ENCODE results near the gene ZNF385B. TPM values are rescaled to one million over a fixed set of nuclear protein-coding genes. Genes with fewer than 3 reads are reported as not detected.
"Not testable (repeated sequence)": the region's sequence is repeated elsewhere in the genome, so short reads cannot be mapped to it uniquely, and the experiment has no call there.

ZNF385B gene
- total RNA-seq, 2 experiments from 2014 or later, result not detected

GRCh38 chr2:179654806-179655205 lies 206.6 kb downstream of the ZNF385B start:
- Mint-ChIP-seq H3K27me3 (ENCODE audit: low read depth) (no peaks in the 10 kb centered on the region), H3K4me3 (no peak overlapping the region), H3K27ac (no peak overlapping the region), H3K9me3 (ENCODE audit: insufficient read depth) (no peaks in the 10 kb centered on the region), H3K4me1 (ENCODE audit: low read depth) (no peaks in the 10 kb centered on the region), H3K36me3 (ENCODE audit: low read depth) (no peaks in the 10 kb centered on the region)
- DNase-seq, result no peak
- no peak for ATAC-seq
- ChIA-PET CTCF (no interaction called here), POLR2A (no interaction called here)

GRCh38 chr2:179652296-179652695 lies 209.1 kb downstream of the ZNF385B start:
- no peak overlapping the region for H3K4me3 Mint-ChIP-seq
- ChIA-PET CTCF (no interaction called here), POLR2A (no interaction called here)
- no peaks in the 10 kb centered on the region for H3K27me3 Mint-ChIP-seq (ENCODE audit: low read depth)
- H3K27ac Mint-ChIP-seq, result no peak overlapping the region
- ATAC-seq, result no peak
- H3K4me1 Mint-ChIP-seq (ENCODE audit: low read depth), result no peaks in the 10 kb centered on the region
- no peak for DNase-seq
- no peaks in the 10 kb centered on the region for H3K9me3 Mint-ChIP-seq (ENCODE audit: insufficient read depth)
- H3K36me3 Mint-ChIP-seq (ENCODE audit: low read depth), result no peaks in the 10 kb centered on the region

- ChIA-PET CTCF (no interaction called here), POLR2A (no interaction called here)
- DNase-seq (no peak), ATAC-seq (no peak)
- no peaks in the 10 kb centered on the region for H3K9me3 Mint-ChIP-seq (ENCODE audit: insufficient read depth)
- no peaks in the 10 kb centered on the region for H3K4me1 Mint-ChIP-seq (ENCODE audit: low read depth)
- no peak overlapping the region for H3K4me3 Mint-ChIP-seq
- no peaks in the 10 kb centered on the region for H3K27me3 Mint-ChIP-seq (ENCODE audit: low read depth)
- H3K36me3 Mint-ChIP-seq (ENCODE audit: low read depth), result no peaks in the 10 kb centered on the region
- H3K27ac Mint-ChIP-seq, result no peak overlapping the region
Measured at GRCh38 chr2:179650420-179650819, 211.0 kb downstream of the ZNF385B start.

DNA sequence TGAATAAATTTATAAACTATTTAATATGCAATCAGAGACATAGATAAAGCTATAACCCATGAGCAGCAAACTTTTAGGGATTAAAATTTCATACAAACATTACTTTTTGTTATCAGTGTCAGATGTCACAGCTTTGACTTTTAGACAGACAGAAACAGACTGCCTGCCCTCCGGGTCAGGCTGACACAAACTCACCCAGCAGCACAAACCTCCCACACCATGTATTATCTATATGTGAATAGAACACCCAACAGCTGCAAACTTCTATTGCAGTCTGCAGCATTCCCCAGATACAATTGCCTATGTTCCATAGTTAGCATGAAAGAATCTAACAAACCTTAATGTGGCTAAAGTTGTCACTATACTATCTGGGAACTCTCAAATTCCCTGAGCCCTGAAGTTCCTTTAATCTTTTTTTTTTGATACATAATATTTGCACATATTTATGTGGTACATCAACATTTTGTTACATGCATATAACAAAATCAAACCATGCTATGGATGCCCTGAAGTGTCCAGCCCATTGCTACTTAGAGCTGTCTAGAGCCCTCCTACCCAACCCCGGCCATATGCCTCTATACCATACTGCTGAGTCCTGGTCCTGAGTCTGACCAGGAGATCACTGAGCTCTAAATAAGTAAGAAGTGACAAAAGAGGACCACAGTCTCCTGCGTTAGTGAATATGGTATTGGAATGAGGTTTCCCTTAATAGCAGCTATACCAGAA lies 214.4 kb downstream of the ZNF385B start:
- ATAC-seq (no peak), DNase-seq (no peak)
- no peak overlapping the region for H3K27ac Mint-ChIP-seq
- CTCF ChIA-PET, result no interaction called here
- POLR2A ChIA-PET, result no interaction called here
- H3K4me3 Mint-ChIP-seq, result no peak overlapping the region
- no peaks in the 10 kb centered on the region for H3K27me3 Mint-ChIP-seq (ENCODE audit: low read depth)
- H3K4me1 Mint-ChIP-seq (ENCODE audit: low read depth), result no peaks in the 10 kb centered on the region
- H3K9me3 Mint-ChIP-seq (ENCODE audit: insufficient read depth), result no peaks in the 10 kb centered on the region
- H3K36me3 Mint-ChIP-seq (ENCODE audit: low read depth), result no peaks in the 10 kb centered on the region

GRCh38 chr2:179646173-179646769 lies 215.1 kb downstream of the ZNF385B start:
- Mint-ChIP-seq H3K27ac (no peak overlapping the region), H3K36me3 (ENCODE audit: low read depth) (no peaks in the 10 kb centered on the region), H3K4me3 (no peak overlapping the region), H3K9me3 (ENCODE audit: insufficient read depth) (no peaks in the 10 kb centered on the region), H3K4me1 (ENCODE audit: low read depth) (no peaks in the 10 kb centered on the region), H3K27me3 (ENCODE audit: low read depth) (no peaks in the 10 kb centered on the region)
- ChIA-PET CTCF (no interaction called here), POLR2A (no interaction called here)
- ATAC-seq (no peak), DNase-seq (no peak)

DNA sequence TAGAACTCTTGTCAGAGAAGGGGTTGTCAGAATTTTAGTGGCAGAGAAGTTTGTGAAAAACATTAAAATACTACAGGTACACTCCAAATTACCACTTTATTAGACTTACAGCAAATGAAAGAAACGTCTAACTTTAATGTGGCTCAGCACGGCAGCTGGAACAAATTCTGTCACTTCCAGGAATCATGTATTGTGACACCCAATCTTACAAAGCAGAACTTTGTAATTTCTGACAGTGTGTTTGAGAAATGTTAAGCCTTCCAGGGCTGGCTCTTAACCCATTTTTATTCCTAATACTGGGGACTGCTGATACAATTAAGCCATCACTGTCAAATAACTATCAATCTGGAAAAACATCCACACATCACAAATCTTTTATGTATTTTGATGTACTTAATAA lies 216.4 kb downstream of the ZNF385B start:
- no peaks in the 10 kb centered on the region for H3K9me3 Mint-ChIP-seq (ENCODE audit: insufficient read depth)
- CTCF ChIA-PET, result no interaction called here
- H3K36me3 Mint-ChIP-seq (ENCODE audit: low read depth), result no peaks in the 10 kb centered on the region
- no peak for ATAC-seq
- H3K4me1 Mint-ChIP-seq (ENCODE audit: low read depth), result no peaks in the 10 kb centered on the region
- no peak overlapping the region for H3K4me3 Mint-ChIP-seq
- POLR2A ChIA-PET, result no interaction called here
- DNase-seq, result no peak
- H3K27ac Mint-ChIP-seq, result no peak overlapping the region
- no peaks in the 10 kb centered on the region for H3K27me3 Mint-ChIP-seq (ENCODE audit: low read depth)

GRCh38 chr2:179642462-179642861 lies 218.9 kb downstream of the ZNF385B start:
- H3K4me3 Mint-ChIP-seq, result no peak overlapping the region
- CTCF ChIA-PET, result no interaction called here
- no peaks in the 10 kb centered on the region for H3K4me1 Mint-ChIP-seq (ENCODE audit: low read depth)
- H3K27me3 Mint-ChIP-seq (ENCODE audit: low read depth), result no peaks in the 10 kb centered on the region
- H3K27ac Mint-ChIP-seq, result no peak overlapping the region
- POLR2A ChIA-PET, result no interaction called here
- DNase-seq (no peak), ATAC-seq (no peak)
- H3K36me3 Mint-ChIP-seq (ENCODE audit: low read depth), result no peaks in the 10 kb centered on the region
- no peaks in the 10 kb centered on the region for H3K9me3 Mint-ChIP-seq (ENCODE audit: insufficient read depth)

DNA sequence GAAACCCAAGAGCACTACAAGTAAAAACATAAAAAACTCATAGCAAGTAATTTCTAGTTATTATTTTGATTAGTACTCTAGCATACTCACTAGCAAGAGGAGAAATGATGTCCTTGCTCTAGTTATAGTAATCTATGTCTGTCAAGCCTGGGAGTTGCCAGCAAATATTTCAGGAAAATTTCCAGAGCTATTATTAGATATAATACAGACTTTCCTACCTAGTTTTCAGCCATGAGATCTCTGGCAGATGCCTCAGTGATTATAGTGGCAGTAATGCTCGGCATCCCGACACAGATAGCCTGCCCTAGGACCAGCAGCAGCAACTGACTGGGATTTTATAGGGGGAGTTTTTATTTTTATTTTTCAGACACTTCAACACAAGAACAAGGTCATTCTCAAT lies 224.4 kb downstream of the ZNF385B start:
- DNase-seq (no peak), ATAC-seq (no peak)
- H3K4me1 Mint-ChIP-seq (ENCODE audit: low read depth), result no peaks in the 10 kb centered on the region
- ChIA-PET POLR2A (no interaction called here), CTCF (no interaction called here)
- no peak overlapping the region for H3K4me3 Mint-ChIP-seq
- no peaks in the 10 kb centered on the region for H3K27me3 Mint-ChIP-seq (ENCODE audit: low read depth)
- H3K27ac Mint-ChIP-seq, result no peak overlapping the region
- H3K36me3 Mint-ChIP-seq (ENCODE audit: low read depth), result no peaks in the 10 kb centered on the region
- H3K9me3 Mint-ChIP-seq (ENCODE audit: insufficient read depth), result no peaks in the 10 kb centered on the region

DNA sequence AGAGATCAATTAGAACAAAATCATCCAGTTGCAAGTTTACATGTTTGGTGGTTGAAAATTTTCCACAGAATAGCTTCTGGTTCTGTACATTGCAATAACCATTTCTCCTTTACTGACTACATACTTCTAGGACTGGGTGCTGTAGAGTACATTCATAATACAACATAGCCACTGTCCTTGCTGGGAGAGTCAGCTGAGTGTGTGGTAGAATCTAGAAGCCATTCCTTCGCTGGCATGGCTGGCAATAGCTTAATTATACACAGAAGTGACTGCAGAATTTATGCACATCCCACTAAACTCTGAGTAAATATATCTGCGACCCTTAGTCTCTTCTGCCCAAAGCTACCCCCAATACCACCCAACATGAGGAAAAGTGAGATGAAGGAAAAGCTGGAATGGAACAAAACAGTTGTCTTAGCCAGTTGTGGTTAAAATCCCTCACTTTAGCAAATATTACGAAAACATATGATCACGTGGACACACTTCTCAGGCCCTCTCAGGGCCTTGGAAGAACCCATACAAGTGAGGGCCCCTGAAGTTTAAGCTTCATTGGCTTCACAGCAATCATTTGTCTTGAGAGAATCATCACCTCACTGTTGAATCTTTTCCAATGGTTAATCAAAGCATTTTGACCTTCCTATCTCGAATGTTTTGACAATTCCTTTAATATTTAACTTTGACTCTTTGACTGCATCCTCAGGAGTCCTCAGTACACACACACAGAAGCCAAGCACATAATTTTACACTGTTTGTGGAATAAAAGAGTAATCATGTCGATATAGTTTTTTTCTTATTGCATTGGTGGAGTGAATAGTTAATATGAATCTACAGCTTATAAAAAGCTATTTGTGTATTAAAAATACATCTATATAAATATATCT lies 225.1 kb downstream of the ZNF385B start:
- no peak for ATAC-seq
- H3K4me3 Mint-ChIP-seq, result no peak overlapping the region
- H3K36me3 Mint-ChIP-seq (ENCODE audit: low read depth), result no peaks in the 10 kb centered on the region
- no peak for DNase-seq
- POLR2A ChIA-PET, result no interaction called here
- H3K4me1 Mint-ChIP-seq (ENCODE audit: low read depth), result no peaks in the 10 kb centered on the region
- no peak overlapping the region for H3K27ac Mint-ChIP-seq
- no peaks in the 10 kb centered on the region for H3K9me3 Mint-ChIP-seq (ENCODE audit: insufficient read depth)
- CTCF ChIA-PET, result interaction anchor here (0.6 kb wide), 1 partner anchor 213 kb away, joined by 3 read pairs; no protein-coding TSS in a partner anchor
- H3K27me3 Mint-ChIP-seq (ENCODE audit: low read depth), result no peaks in the 10 kb centered on the region

DNA sequence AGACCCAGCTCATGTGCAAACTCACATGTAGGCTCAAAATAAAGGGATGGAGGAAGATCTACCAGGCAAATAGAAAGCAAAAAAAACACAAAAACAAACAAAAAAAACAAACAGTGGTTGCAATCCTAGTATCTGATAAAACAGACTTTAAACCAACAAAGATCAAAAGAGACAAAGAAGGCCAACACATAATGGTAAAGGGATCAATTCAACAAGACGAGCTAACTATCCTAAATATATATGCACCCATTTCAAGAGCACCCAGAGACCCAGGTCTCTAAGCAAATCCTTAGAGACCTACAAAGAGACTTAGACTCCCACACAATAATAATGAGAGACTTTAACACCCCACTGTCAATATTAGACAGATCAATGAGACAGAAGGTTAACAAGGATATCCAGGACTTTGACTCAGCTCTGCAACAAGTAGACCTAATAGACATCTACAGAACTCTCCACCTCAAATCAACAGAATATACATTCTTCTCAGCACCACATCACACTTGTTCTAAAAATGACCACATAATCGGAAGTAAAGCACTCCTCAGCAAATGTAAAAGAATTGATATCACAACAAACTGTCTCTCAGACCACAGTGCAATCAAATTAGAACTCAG lies 229.5 kb downstream of the ZNF385B start:
- H3K36me3 Mint-ChIP-seq (ENCODE audit: low read depth); ATAC-seq; DNase-seq; H3K4me1 Mint-ChIP-seq (ENCODE audit: low read depth); H3K9me3 Mint-ChIP-seq (ENCODE audit: insufficient read depth); H3K27ac Mint-ChIP-seq; POLR2A ChIA-PET; H3K4me3 Mint-ChIP-seq; CTCF ChIA-PET; H3K27me3 Mint-ChIP-seq (ENCODE audit: low read depth): not testable (repeated sequence)

DNA sequence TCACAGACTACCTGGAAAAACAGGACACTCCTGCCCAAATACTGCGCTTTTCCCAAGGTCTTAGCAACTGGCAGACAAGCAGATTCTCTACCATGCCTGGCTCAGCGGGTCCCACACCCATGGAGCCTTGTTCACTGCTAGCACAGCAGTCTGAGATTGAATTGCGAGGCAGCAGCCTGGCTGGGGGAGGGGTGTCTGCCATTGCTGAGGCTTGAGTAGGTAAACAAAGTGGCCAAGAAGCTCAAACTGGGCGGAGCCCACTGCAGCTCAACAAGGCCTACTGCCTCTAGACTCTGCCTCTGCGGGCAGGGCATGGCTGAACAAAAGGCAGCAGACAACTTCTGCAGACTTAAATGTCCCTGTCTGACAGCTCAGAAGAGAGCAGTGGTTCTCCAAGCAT lies 231.6 kb downstream of the ZNF385B start:
- H3K9me3 Mint-ChIP-seq (ENCODE audit: insufficient read depth); H3K27me3 Mint-ChIP-seq (ENCODE audit: low read depth); DNase-seq; H3K4me3 Mint-ChIP-seq; H3K4me1 Mint-ChIP-seq (ENCODE audit: low read depth); H3K27ac Mint-ChIP-seq; H3K36me3 Mint-ChIP-seq (ENCODE audit: low read depth); POLR2A ChIA-PET; CTCF ChIA-PET; ATAC-seq: not testable (repeated sequence)

DNA sequence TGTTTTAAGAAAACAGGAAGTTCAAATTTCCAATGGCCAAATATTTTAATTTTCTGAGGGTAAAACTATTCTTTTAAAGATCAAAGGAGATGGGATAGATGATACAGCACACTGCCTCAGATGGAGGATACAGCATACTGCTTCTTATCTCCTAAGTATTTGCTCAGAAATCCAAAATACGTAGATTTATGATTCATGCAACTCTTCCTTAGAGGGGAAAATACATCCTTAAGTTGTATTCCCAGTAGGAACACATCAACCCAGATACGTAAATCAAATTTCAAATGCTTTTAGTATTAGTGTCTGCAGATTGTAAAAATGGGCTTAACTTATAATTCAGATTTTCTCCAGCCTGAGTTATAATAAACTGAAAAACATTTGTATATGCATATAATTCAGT lies 235.2 kb downstream of the ZNF385B start:
- Mint-ChIP-seq H3K4me1 (ENCODE audit: low read depth) (no peaks in the 10 kb centered on the region), H3K9me3 (ENCODE audit: insufficient read depth) (no peaks in the 10 kb centered on the region), H3K36me3 (ENCODE audit: low read depth) (no peaks in the 10 kb centered on the region), H3K4me3 (no peak overlapping the region), H3K27me3 (ENCODE audit: low read depth) (no peaks in the 10 kb centered on the region), H3K27ac (no peak overlapping the region)
- POLR2A ChIA-PET, result no interaction called here
- ATAC-seq (no peak), DNase-seq (no peak)
- CTCF ChIA-PET, result no interaction called here
